Measurements from ENCODE around the gene C5AR1.

Gene C5AR1

DNA sequence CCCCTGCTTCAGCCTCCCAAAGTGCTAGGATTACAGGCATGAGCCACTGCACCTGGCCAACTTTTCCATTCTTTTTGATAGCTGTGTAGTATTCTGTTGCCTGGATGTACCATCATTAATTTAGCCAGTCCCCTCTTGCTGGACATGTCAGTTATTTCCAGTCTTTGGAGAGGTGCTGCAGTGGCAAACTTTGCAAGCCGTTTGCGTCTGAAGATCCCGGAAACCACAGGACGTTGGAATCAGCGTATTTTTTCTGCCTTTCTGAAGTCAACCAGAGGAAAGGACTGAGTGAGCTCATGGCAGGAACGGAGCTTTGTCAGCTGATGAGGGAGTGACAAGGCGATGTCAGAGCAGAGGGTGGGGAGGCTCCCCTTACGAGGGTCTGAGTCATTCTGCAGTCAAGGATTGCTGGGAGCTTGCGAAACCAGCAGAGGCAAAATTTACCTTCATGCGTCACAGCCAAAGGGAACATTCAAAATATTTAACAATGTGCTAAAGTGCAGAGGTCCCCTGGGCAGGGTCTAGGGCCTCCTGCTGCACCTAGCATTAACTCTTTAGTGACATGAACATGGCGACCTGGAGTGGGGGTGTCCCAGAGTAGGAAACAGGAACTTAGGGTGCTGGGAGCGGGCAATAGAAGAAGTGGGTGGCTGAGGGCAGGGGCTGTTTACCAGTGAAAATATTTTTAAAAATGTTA lies 5.6 kb downstream of the C5AR1 start (continued):
- TF ChIP-seq, protein P1, sequence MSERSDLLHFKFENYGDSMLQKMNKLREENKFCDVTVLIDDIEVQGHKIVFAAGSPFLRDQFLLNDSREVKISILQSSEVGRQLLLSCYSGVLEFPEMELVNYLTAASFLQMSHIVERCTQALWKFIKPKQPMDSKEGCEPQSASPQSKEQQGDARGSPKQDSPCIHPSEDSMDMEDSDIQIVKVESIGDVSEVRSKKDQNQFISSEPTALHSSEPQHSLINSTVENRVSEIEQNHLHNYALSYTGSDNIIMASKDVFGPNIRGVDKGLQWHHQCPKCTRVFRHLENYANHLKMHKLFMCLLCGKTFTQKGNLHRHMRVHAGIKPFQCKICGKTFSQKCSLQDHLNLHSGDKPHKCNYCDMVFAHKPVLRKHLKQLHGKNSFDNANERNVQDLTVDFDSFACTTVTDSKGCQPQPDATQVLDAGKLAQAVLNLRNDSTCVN (tag by site-specific recombination; optimal IDR thresholded peaks at IDR 0.05): no peak
- TF ChIP-seq ZNF202 (tag by site-specific recombination; IDR thresholded peaks at IDR 0.05; ENCODE audit: borderline replicate concordance) (no peak), KLF7 (tag by site-specific recombination; IDR thresholded peaks at IDR 0.05; ENCODE audit: borderline replicate concordance) (no peak), HOXD13 (CRISPR knock-in tag; IDR thresholded peaks at IDR 0.05; ENCODE audit: borderline replicate concordance) (no peak), ZNF670 (tag by site-specific recombination; IDR thresholded peaks at IDR 0.05; ENCODE audit: low read depth) (no peak), ZNF26 (tag by site-specific recombination; IDR thresholded peaks at IDR 0.05) (no peak), REPIN1 (tag by site-specific recombination; IDR thresholded peaks at IDR 0.05; ENCODE audit: low read depth) (no peak), ZNF660 (tag by site-specific recombination; IDR thresholded peaks at IDR 0.05) (peak; percentile 94), ZNF18 (tag by site-specific recombination; IDR thresholded peaks at IDR 0.05) (no peak), ZNF561 (tag by site-specific recombination; IDR thresholded peaks at IDR 0.05; ENCODE audit: borderline replicate concordance) (no peak), ZNF629 (tag by site-specific recombination; IDR thresholded peaks at IDR 0.05) (peak; percentile 94), ZNF555 (tag by site-specific recombination; conservative IDR thresholded peaks at IDR 0.05) (no peak), GLIS2 (tag by site-specific recombination; IDR thresholded peaks at IDR 0.05) (0 out of 2 replicates have a peak, but pooled peaks have one; percentile 31), ZNF837 (tag by site-specific recombination; IDR thresholded peaks at IDR 0.05) (no peak), BCL11B (tag by site-specific recombination; IDR thresholded peaks at IDR 0.05; ENCODE audit: low read depth) (no peak), ZNF518A (tag by site-specific recombination; conservative IDR thresholded peaks at IDR 0.05; ENCODE audit: low read depth) (no peak), ZNF239 (tag by site-specific recombination; IDR thresholded peaks at IDR 0.05) (no peak), ZNF768 (tag by site-specific recombination; IDR thresholded peaks at IDR 0.05) (no peak), RBAK (tag by site-specific recombination; IDR thresholded peaks at IDR 0.05) (no peak)
- TF ChIP-seq, protein P2, sequence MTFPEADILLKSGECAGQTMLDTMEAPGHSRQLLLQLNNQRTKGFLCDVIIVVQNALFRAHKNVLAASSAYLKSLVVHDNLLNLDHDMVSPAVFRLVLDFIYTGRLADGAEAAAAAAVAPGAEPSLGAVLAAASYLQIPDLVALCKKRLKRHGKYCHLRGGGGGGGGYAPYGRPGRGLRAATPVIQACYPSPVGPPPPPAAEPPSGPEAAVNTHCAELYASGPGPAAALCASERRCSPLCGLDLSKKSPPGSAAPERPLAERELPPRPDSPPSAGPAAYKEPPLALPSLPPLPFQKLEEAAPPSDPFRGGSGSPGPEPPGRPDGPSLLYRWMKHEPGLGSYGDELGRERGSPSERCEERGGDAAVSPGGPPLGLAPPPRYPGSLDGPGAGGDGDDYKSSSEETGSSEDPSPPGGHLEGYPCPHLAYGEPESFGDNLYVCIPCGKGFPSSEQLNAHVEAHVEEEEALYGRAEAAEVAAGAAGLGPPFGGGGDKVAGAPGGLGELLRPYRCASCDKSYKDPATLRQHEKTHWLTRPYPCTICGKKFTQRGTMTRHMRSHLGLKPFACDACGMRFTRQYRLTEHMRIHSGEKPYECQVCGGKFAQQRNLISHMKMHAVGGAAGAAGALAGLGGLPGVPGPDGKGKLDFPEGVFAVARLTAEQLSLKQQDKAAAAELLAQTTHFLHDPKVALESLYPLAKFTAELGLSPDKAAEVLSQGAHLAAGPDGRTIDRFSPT (tag by site-specific recombination; IDR thresholded peaks at IDR 0.05): no peak
- TF ChIP-seq, protein P3, sequence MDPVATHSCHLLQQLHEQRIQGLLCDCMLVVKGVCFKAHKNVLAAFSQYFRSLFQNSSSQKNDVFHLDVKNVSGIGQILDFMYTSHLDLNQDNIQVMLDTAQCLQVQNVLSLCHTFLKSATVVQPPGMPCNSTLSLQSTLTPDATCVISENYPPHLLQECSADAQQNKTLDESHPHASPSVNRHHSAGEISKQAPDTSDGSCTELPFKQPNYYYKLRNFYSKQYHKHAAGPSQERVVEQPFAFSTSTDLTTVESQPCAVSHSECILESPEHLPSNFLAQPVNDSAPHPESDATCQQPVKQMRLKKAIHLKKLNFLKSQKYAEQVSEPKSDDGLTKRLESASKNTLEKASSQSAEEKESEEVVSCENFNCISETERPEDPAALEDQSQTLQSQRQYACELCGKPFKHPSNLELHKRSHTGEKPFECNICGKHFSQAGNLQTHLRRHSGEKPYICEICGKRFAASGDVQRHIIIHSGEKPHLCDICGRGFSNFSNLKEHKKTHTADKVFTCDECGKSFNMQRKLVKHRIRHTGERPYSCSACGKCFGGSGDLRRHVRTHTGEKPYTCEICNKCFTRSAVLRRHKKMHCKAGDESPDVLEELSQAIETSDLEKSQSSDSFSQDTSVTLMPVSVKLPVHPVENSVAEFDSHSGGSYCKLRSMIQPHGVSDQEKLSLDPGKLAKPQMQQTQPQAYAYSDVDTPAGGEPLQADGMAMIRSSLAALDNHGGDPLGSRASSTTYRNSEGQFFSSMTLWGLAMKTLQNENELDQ (tag by site-specific recombination; IDR thresholded peaks at IDR 0.05; ENCODE audit: low read depth): no peak
- TF ChIP-seq, protein P4, sequence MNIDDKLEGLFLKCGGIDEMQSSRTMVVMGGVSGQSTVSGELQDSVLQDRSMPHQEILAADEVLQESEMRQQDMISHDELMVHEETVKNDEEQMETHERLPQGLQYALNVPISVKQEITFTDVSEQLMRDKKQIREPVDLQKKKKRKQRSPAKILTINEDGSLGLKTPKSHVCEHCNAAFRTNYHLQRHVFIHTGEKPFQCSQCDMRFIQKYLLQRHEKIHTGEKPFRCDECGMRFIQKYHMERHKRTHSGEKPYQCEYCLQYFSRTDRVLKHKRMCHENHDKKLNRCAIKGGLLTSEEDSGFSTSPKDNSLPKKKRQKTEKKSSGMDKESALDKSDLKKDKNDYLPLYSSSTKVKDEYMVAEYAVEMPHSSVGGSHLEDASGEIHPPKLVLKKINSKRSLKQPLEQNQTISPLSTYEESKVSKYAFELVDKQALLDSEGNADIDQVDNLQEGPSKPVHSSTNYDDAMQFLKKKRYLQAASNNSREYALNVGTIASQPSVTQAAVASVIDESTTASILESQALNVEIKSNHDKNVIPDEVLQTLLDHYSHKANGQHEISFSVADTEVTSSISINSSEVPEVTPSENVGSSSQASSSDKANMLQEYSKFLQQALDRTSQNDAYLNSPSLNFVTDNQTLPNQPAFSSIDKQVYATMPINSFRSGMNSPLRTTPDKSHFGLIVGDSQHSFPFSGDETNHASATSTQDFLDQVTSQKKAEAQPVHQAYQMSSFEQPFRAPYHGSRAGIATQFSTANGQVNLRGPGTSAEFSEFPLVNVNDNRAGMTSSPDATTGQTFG (tag by site-specific recombination; IDR thresholded peaks at IDR 0.05; ENCODE audit: borderline replicate concordance): no peak
